Glutamatergic neuron (in vitro differentiated cells): ENCODE data around the gene C1orf174. TPM values are rescaled to one million over a fixed set of nuclear protein-coding genes. Genes with fewer than 3 reads are reported as not detected.

ENCODE experiments used
- DNase-seq: peaks from one replicate; pipeline ENCODE4 v3.0.0; 2022
- H3K27ac Mint-ChIP-seq: one replicate; pipeline ENCODE4 v1.8.0; 2020; ENCODE audit warnings: mild to moderate bottlenecking, mixed read lengths, inconsistent platforms; ENCODE audit not compliant: unreplicated experiment
- H3K27me3 Mint-ChIP-seq: one replicate; pipeline ENCODE4 v1.8.0; 2020; ENCODE audit warnings: mild to moderate bottlenecking, moderate library complexity, mixed read lengths, inconsistent platforms; ENCODE audit not compliant: unreplicated experiment
- H3K36me3 Mint-ChIP-seq: one replicate; pipeline ENCODE4 v1.8.0; 2020; ENCODE audit warnings: mild to moderate bottlenecking, mixed read lengths, inconsistent platforms; ENCODE audit not compliant: unreplicated experiment
- H3K4me1 Mint-ChIP-seq: one replicate; pipeline ENCODE4 v1.8.0; 2020; ENCODE audit warnings: mild to moderate bottlenecking, low read depth, mixed read lengths, inconsistent platforms; ENCODE audit not compliant: unreplicated experiment
- H3K4me3 Mint-ChIP-seq: one replicate; pipeline ENCODE4 v1.8.0; 2020; ENCODE audit warnings: mild to moderate bottlenecking, mixed read lengths, inconsistent platforms; ENCODE audit not compliant: unreplicated experiment
- H3K9me3 Mint-ChIP-seq: one replicate; pipeline ENCODE4 v1.8.0; 2020; ENCODE audit warnings: mild to moderate bottlenecking, moderate library complexity, mixed read lengths, inconsistent platforms; ENCODE audit not compliant: unreplicated experiment
- total RNA-seq: library from RNA; stranded (reverse); fragmentation: NEBNext Ultra II Directional; extraction: Animal tissue kit (Norgen Biotek cat#: 25700); gene quantifications from one replicate; pipeline ENCODE4 v1.2.1, GENCODE V29; 2021; ENCODE audit not compliant: unreplicated experiment
- TF ChIP-seq, protein P1 (sequence below): fragments of 200-600 bp; sonication (generic); IDR thresholded peaks from one replicate; pipeline ENCODE4 v1.5.0; 2021; ENCODE audit not compliant: partially characterized antibody, unreplicated experiment

Gene C1orf174
- total RNA-seq, 1 donor from 2014 or later = 16.9 TPM

DNA sequence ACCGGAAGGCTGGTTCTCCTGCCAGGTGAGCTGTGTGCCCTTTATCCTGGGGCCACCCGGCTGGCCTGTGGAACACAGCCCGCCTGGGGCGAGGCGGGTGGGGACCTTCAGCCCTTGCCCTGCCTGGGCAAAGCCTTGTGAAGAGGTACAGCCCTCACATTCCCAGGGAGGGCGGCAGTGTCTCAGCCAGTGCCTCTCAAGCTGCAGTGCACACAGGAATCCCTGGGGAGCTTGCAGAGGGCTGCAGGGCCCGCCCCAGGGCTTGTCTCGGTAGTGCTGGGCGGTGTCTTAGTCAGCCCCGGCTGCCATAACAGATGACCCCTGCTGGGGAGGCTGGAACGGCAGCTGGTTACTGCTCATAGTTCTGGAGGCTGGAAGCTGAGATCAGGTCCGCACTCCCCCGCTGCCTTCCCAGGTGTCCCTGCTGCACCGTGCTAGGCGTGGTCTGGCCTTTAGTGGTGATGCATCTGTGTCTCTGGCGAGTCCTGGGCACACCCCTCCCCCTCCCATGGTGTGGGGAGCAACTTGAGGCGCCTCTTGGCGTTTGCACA lies 30.2 kb downstream of the C1orf174 start:
- peak overlapping the region; percentile 74 for H3K4me3 Mint-ChIP-seq
- peak; percentile 94 for DNase-seq

DNA sequence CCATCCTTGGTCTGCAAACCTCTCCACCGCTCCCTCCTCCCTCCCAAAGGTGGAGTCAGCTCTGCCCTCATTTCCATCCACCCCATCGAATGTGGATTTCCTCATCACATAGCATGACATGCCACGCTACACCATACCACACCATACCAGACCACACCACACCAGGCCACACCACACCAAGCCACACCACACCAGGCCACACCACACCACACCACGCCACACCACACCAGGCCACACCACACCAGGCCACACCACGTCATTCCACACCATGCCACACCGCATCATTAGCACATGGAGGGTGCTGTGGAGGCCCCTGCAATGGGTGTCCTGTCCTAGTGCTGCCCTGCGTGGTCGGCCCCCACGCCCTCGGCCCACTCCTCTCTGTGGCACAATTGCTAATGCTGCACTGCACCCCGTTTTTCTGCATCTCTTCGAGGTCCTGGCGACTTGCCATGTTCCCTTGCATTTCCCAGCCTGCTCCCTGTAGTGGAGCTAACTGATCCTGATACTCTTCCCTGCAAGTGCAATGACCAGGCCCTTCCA lies 31.5 kb downstream of the C1orf174 start:
- peak overlapping the region; percentile 76 for H3K27ac Mint-ChIP-seq
- peaks cover 21% of the 10 kb centered on the region for H3K4me1 Mint-ChIP-seq
- TF ChIP-seq, protein P1, sequence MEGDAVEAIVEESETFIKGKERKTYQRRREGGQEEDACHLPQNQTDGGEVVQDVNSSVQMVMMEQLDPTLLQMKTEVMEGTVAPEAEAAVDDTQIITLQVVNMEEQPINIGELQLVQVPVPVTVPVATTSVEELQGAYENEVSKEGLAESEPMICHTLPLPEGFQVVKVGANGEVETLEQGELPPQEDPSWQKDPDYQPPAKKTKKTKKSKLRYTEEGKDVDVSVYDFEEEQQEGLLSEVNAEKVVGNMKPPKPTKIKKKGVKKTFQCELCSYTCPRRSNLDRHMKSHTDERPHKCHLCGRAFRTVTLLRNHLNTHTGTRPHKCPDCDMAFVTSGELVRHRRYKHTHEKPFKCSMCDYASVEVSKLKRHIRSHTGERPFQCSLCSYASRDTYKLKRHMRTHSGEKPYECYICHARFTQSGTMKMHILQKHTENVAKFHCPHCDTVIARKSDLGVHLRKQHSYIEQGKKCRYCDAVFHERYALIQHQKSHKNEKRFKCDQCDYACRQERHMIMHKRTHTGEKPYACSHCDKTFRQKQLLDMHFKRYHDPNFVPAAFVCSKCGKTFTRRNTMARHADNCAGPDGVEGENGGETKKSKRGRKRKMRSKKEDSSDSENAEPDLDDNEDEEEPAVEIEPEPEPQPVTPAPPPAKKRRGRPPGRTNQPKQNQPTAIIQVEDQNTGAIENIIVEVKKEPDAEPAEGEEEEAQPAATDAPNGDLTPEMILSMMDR = no peak
- peak overlapping the region; percentile 57 for H3K4me3 Mint-ChIP-seq
- H3K9me3 Mint-ChIP-seq = peaks cover 20% of the 10 kb centered on the region
- H3K27me3 Mint-ChIP-seq = peaks cover 28% of the 10 kb centered on the region
- no peak for DNase-seq
- peaks cover 7% of the 10 kb centered on the region for H3K36me3 Mint-ChIP-seq

More for the DNA sequence above, 30.2 kb downstream of the C1orf174 start:
- Mint-ChIP-seq H3K27me3 (peaks cover 26% of the 10 kb centered on the region), H3K4me1 (peaks cover 19% of the 10 kb centered on the region), H3K9me3 (peaks cover 20% of the 10 kb centered on the region), H3K27ac (peak overlapping the region; percentile 99), H3K36me3 (peaks cover 7% of the 10 kb centered on the region)
- TF ChIP-seq, protein P1 = no peak

DNA sequence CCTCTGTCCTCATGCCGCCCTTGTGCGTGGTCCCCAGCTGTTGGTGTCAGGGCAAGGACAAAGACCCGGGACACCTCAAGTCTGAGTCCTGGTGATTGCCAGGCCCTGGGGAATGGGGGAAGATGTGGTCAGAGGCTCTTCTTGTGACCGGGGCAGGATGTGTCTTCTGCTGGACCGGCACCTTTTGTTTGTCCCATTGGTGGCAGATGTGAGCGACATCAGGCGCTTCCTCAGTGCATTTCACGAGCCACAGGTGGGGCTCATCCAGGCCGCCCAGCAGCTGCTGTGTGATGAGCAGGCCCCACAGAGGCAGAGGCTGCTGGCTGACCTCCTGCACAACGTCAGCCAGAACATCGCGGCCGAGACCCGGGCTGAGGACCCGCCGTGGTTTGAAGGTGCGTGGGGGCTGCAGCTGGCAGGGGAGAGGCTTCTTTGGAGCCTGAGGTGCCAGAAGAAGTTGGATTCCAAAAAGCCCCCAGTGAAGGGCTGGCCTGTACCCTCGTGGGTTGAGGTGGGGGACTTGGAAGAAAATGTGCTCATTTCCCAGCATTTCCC lies 34.4 kb downstream of the C1orf174 start:
- Mint-ChIP-seq H3K4me1 (peaks cover 19% of the 10 kb centered on the region), H3K27me3 (peaks cover 24% of the 10 kb centered on the region), H3K4me3 (peak overlapping the region; percentile 25), H3K9me3 (peaks cover 21% of the 10 kb centered on the region), H3K27ac (peak overlapping the region; percentile 89), H3K36me3 (peaks cover 7% of the 10 kb centered on the region)
- peak; percentile 65 for DNase-seq
- TF ChIP-seq, protein P1 = no peak

DNA sequence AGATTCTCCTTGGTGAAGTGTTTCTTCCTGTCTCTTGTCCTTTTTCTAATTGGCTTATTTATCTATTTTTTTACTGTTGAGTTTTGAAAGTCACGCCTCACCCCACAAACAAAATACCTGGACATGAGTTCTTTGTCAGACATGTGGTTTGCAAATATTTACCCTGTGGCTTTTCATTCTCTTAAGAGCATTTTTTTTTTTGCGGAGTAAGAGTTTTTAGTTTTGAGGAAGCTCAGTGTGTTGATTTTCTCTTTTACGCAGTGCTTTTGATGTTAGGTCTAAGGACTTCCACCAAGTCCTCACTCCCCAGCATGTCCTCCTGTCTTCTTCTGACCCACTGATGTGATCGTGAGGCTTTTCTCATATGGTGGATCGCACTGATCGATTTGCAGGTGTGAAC lies 35.2 kb downstream of the C1orf174 start:
- Mint-ChIP-seq H3K4me1 (peaks cover 11% of the 10 kb centered on the region), H3K4me3 (peak overlapping the region; percentile 54), H3K9me3 (peaks cover 15% of the 10 kb centered on the region), H3K36me3 (peaks cover 7% of the 10 kb centered on the region), H3K27ac (peak overlapping the region; percentile 89), H3K27me3 (peaks cover 18% of the 10 kb centered on the region)
- DNase-seq = no peak
- TF ChIP-seq, protein P1 = no peak
